ENCODE results near the gene MYO1E. TPM values are rescaled to one million over a fixed set of nuclear protein-coding genes. Genes with fewer than 3 reads are reported as not detected.

Gene MYO1E
- total RNA-seq, 1 donor from 2014 or later: 81.4 TPM

GRCh38 chr15:59296181-59296617 lies 76.5 kb downstream of the MYO1E start:
- ATAC-seq: no peak

GRCh38 chr15:59295261-59296001 lies 77.2 kb downstream of the MYO1E start:
- peak; percentile 78 for ATAC-seq
- DNase-seq (ENCODE audit: low spot score): peak; percentile 53

More at GRCh38 chr15:59296181-59296617, 76.5 kb downstream of the MYO1E start:
- no peak for DNase-seq (ENCODE audit: low spot score)

GRCh38 chr15:59294574-59295260 lies 78.0 kb downstream of the MYO1E start:
- no peak for ATAC-seq
- DNase-seq (ENCODE audit: low spot score): no peak

- no peak for ATAC-seq
- no peak for DNase-seq (ENCODE audit: low spot score)
These were observed 80.1 kb downstream of the MYO1E start for GRCh38 chr15:59292442-59293151.

GRCh38 chr15:59291213-59291549 lies 81.5 kb downstream of the MYO1E start:
- no peak for DNase-seq (ENCODE audit: low spot score)

GRCh38 chr15:59290295-59291212 lies 82.1 kb downstream of the MYO1E start:
- ATAC-seq: no peak
- no peak for DNase-seq (ENCODE audit: low spot score)

More at GRCh38 chr15:59291213-59291549, 81.5 kb downstream of the MYO1E start:
- no peak for ATAC-seq

- ATAC-seq (peak; percentile 61), DNase-seq (ENCODE audit: low spot score) (no peak)
These were observed 83.1 kb downstream of the MYO1E start for GRCh38 chr15:59289574-59289973.

- ATAC-seq (peak; percentile 67), DNase-seq (ENCODE audit: low spot score) (no peak)
These were observed 88.8 kb downstream of the MYO1E start for GRCh38 chr15:59283717-59284391.

- DNase-seq (ENCODE audit: low spot score) (no peak), ATAC-seq (no peak)
These were observed 89.9 kb downstream of the MYO1E start for GRCh38 chr15:59282515-59283337.

GRCh38 chr15:59281699-59282098 lies 91.0 kb downstream of the MYO1E start:
- ATAC-seq: peak; percentile 41
- peak; percentile 56 for DNase-seq (ENCODE audit: low spot score)

- no peak for DNase-seq (ENCODE audit: low spot score)
- ATAC-seq: no peak
These were observed 91.8 kb downstream of the MYO1E start for GRCh38 chr15:59280855-59281254.

GRCh38 chr15:59280292-59280691 lies 92.4 kb downstream of the MYO1E start:
- ATAC-seq (peak; percentile 35), DNase-seq (ENCODE audit: low spot score) (peak; percentile 61)

GRCh38 chr15:59279023-59279422 lies 93.6 kb downstream of the MYO1E start:
- ATAC-seq (no peak), DNase-seq (ENCODE audit: low spot score) (no peak)

- ATAC-seq (no peak), DNase-seq (ENCODE audit: low spot score) (no peak)
These were observed 94.6 kb downstream of the MYO1E start for GRCh38 chr15:59278120-59278519.

GRCh38 chr15:59276225-59277178 lies 96.2 kb downstream of the MYO1E start:
- DNase-seq (ENCODE audit: low spot score) (no peak), ATAC-seq (peak; percentile 11)

GRCh38 chr15:59274126-59274970 lies 98.3 kb downstream of the MYO1E start:
- no peak for DNase-seq (ENCODE audit: low spot score)
- no peak for ATAC-seq

GRCh38 chr15:59273234-59273633 lies 99.4 kb downstream of the MYO1E start:
- no peak for DNase-seq (ENCODE audit: low spot score)
- no peak for ATAC-seq
